CD4-positive, CD25-positive, alpha-beta regulatory T cell (primary cell): ENCODE data around the gene TTLL3. TPM values are rescaled to one million over a fixed set of nuclear protein-coding genes. Genes with fewer than 3 reads are reported as not detected.

Source experiments
- ATAC-seq, 2 donors: fragments of 150-1000 bp; cut with Tn5 transposase; one replicate each; pipeline ENCODE4 v1.10.0; 2021; ENCODE audit warnings: low read depth in 2 of 2, moderate number of reproducible peaks in 2 of 2, moderate library complexity in 1 of 2
- DNase-seq, 3 donors: peaks; one replicate each; pipeline versions ENCODE4 v3.0.0 to v3.0.0-alpha.2; 2012 to 2022; ENCODE audit warnings: mixed read lengths in 1 of 3
- H3K27ac ChIP-seq: one replicate; pipeline ENCODE4 v1.7.0; 2013; ENCODE audit warnings: mild to moderate bottlenecking, low read length; ENCODE audit not compliant: insufficient read depth, poor library complexity, severe bottlenecking
- H3K27me3 ChIP-seq: one replicate; pipeline ENCODE4 v1.7.0; 2013; ENCODE audit warnings: low read length; ENCODE audit not compliant: control insufficient read depth, insufficient read depth
- H3K36me3 ChIP-seq: one replicate; pipeline ENCODE4 v1.7.0; 2013; ENCODE audit warnings: mild to moderate bottlenecking, low read length, moderate library complexity; ENCODE audit not compliant: control insufficient read depth, insufficient read depth
- H3K4me1 ChIP-seq: 2 replicates; pipeline ENCODE4 v1.7.0; 2013; ENCODE audit warnings: mild to moderate bottlenecking, low read length; ENCODE audit not compliant: insufficient read depth, control insufficient read depth, poor library complexity, severe bottlenecking
- H3K4me3 ChIP-seq: one replicate; pipeline ENCODE4 v1.7.0; 2013; ENCODE audit warnings: low read depth, mild to moderate bottlenecking, low read length, moderate library complexity
- H3K9me3 ChIP-seq, 2 experiments: 1 replicate in 1 of 2; 2 replicates in 1 of 2; pipeline ENCODE4 v1.7.0; 2013; ENCODE audit warnings: low read length in 2 of 2, mild to moderate bottlenecking in 1 of 2, moderate library complexity in 1 of 2; ENCODE audit not compliant: control insufficient read depth in 2 of 2
- H3K27ac Mint-ChIP-seq, 3 donors: one replicate each; pipeline ENCODE4 v1.8.0; 2020 to 2022; ENCODE audit warnings: mild to moderate bottlenecking in 3 of 3, mixed read lengths in 3 of 3, moderate library complexity in 2 of 3
- H3K27me3 Mint-ChIP-seq: one replicate; pipeline ENCODE4 v1.8.0; 2022; ENCODE audit warnings: mild to moderate bottlenecking, mixed read lengths
- H3K36me3 Mint-ChIP-seq: one replicate; pipeline ENCODE4 v1.8.0; 2020; ENCODE audit warnings: mixed read lengths
- H3K4me1 Mint-ChIP-seq, 4 donors: one replicate each; pipeline ENCODE4 v1.8.0; 2020 to 2022; ENCODE audit warnings: mixed read lengths in 4 of 4, mild to moderate bottlenecking in 1 of 4
- H3K4me3 Mint-ChIP-seq, 4 donors: one replicate each; pipeline ENCODE4 v1.8.0; 2020 to 2022; ENCODE audit warnings: mild to moderate bottlenecking in 4 of 4, mixed read lengths in 4 of 4, moderate library complexity in 3 of 4
- H3K9me3 Mint-ChIP-seq, 7 donors: one replicate each; pipeline ENCODE4 v1.8.0; 2020 to 2022; ENCODE audit warnings: mixed read lengths in 7 of 7, mild to moderate bottlenecking in 3 of 7, moderate library complexity in 2 of 7
- polyA plus RNA-seq, 4 donors: library from polyadenylated mRNA; unstranded; fragments of 300-500 nt; fragmentation: Illumina TruSeq; gene quantifications; one replicate each; pipeline ENCODE4 v1.2.3, GENCODE V29; 2021
- total RNA-seq: library from RNA; stranded (reverse); gene quantifications from one replicate; pipeline ENCODE4 v1.2.3, GENCODE V29; 2022

Gene TTLL3
- total and polyA plus RNA-seq, 5 donors from 2014 or later: 2.3 to 89.9 (median 3.8) TPM

DNA sequence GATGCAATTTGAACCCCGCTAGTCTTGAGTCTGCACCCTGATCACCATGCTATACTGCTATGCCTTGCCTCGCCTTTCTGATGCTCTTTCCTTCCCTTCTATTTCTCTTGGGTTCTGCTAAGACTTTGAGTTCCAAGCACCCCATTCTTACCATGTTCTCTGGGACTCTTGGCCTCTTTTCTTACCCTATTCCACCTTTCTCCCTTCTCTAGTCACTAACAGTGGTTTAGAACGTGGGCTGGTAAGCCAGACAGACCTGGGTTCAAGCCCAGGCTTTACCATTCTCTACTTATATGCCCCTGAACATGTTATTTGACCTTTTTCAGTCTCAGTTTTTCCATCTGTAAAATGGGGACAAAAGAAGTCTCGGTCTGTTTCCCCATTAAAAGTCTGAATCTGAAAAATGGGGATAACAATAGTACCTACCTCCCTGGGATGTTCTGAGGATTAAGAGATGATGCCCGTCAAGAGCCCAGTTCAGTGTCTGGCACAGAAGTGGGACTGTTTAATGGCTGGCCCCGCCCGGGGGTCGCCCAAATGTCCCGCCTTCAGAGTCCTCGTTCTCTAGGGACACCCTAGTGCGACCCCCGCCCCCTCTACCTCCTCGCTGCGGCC lies 18.2 kb upstream of the TTLL3 start:
- H3K36me3 ChIP-seq: peaks cover 37% of the 10 kb centered on the region
- peak overlapping the region; percentile 92 to 99 (median 96) for H3K4me3 Mint-ChIP-seq
- peaks cover 47% of the 10 kb centered on the region for H3K4me1 ChIP-seq
- peak overlapping the region; percentile 96 for H3K27ac ChIP-seq
- peak overlapping the region; percentile 98 to 100 (median 99) for H3K27ac Mint-ChIP-seq
- peaks cover 29% of the 10 kb centered on the region for H3K36me3 Mint-ChIP-seq
- H3K9me3 Mint-ChIP-seq: no peaks in the 10 kb centered on the region
- no peaks in the 10 kb centered on the region for H3K27me3 ChIP-seq
- peak overlapping the region; percentile 95 for H3K4me3 ChIP-seq
- no peak for ATAC-seq
- no peak for DNase-seq
- H3K9me3 ChIP-seq: no peaks in the 10 kb centered on the region
- H3K4me1 Mint-ChIP-seq: peaks cover 24 to 69% (median 48%) of the 10 kb centered on the region in 4 donors
- H3K27me3 Mint-ChIP-seq: no peaks in the 10 kb centered on the region

DNA sequence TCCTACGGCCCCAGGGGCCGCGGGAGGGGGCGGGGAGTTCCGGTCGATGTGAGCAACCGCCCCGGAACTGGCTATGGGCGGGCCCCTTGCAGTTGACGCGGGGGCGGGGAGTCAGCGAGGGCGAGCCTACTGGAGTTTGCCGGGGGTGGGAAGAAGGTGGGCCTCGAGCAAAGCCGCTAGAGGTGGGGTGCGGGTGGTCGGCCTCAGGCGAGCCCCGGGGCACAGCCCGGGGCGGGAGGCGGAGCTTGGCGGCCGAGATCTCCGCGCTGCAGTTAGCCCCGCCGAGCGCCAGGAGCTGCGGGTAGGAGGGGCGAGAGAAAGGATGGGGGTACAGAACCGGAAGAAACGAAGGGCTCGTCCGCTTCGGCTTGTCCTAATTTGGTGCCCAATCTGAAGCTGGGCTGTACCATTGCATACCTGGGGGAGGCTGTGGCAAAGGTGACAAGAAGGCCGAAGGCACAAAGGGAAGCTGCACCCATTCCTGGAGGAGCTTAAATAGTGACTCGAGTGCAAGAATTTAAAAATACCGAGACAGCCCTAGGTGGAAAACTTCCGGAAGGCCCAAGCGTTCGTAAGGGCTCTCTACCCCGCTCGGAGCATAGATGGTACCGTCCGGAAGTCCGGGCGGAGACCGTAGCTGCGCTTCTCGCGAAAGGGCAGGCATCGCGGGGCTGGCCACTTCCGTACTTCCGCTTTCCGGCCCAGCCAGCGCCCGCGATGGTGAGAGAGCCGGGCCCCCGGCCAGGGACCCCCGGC lies 17.5 kb upstream of the TTLL3 start, which contains the start of the genes ARPC4 and TADA3:
Gene ARPC4 (plus strand): TSS at position 678 of the 756 bp plus-strand sequence. CDS start 40 bp downstream, at position 718.
Gene TADA3 (minus strand): TSS at position 69 of the 756 bp plus-strand sequence. CDS start 1,007 bp downstream, outside the sequence.
- Histone ChIP-seq H3K27me3 (no peaks in the 10 kb centered on the region), H3K4me1 (peaks cover 47% of the 10 kb centered on the region), H3K36me3 (peaks cover 38% of the 10 kb centered on the region), H3K9me3 (no peaks in the 10 kb centered on the region), H3K4me3 (peak within 1 kb of the TSS; percentile 95), H3K27ac (peak within 1 kb of the TSS; percentile 96)
- peak within 1 kb of the TSS; percentile 98 to 100 (median 99) for H3K27ac Mint-ChIP-seq
- DNase-seq (peak; percentile 85 to 97 (median 97)), ATAC-seq (peak; percentile 86 to 88)
- H3K27me3 Mint-ChIP-seq: no peaks in the 10 kb centered on the region
- H3K4me3 Mint-ChIP-seq: peak within 1 kb of the TSS; percentile 92 to 99 (median 96)
- no peaks in the 10 kb centered on the region for H3K9me3 Mint-ChIP-seq
- peaks cover 29 to 72% (median 51%) of the 10 kb centered on the region in 4 donors for H3K4me1 Mint-ChIP-seq
- peaks cover 30% of the 10 kb centered on the region for H3K36me3 Mint-ChIP-seq

DNA sequence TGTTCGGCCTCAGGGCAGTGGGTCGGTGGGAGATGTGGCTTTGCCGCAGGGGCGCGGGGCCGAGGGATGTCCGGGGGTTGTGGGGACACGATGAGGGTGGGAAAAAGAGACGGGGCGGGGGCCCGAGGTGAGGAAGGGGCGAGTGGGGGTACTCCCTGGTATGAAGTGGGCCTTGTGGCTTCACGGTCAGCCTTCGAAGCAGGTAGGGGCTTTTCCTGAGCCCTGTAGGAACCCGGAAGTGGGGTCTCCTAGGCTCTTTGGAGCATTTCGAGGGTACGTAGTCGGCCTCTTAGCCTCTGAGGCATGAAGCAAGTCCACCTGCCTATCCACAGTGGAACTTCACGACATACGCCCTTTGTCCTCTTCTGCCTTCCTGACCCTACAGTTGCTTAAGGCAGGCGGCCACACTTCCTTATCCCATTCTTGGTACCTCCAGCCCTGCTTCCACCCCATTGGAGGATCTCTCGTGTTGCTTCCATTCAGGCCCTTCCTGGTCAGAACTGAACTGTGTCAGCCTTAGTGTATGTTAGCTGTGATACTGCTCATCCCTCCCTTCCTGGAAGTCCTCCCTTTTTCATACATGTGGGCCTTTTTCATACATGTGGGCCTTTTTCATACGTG lies 16.8 kb upstream of the TTLL3 start:
- peaks cover 27% of the 10 kb centered on the region for H3K36me3 Mint-ChIP-seq
- peak in 2 of 3 donors; percentile 27 to 49 for DNase-seq
- H3K9me3 Mint-ChIP-seq: no peaks in the 10 kb centered on the region
- ATAC-seq: no peak
- no peaks in the 10 kb centered on the region for H3K27me3 ChIP-seq
- H3K27ac ChIP-seq: peak overlapping the region; percentile 96
- peaks cover 41% of the 10 kb centered on the region for H3K36me3 ChIP-seq
- H3K27ac Mint-ChIP-seq: peak overlapping the region; percentile 98 to 100 (median 99)
- no peaks in the 10 kb centered on the region for H3K9me3 ChIP-seq
- no peaks in the 10 kb centered on the region for H3K27me3 Mint-ChIP-seq
- H3K4me3 ChIP-seq: peak overlapping the region; percentile 95
- H3K4me1 Mint-ChIP-seq: peaks cover 28 to 74% (median 51%) of the 10 kb centered on the region in 4 donors
- peak overlapping the region; percentile 92 to 99 (median 96) for H3K4me3 Mint-ChIP-seq
- peaks cover 45% of the 10 kb centered on the region for H3K4me1 ChIP-seq

DNA sequence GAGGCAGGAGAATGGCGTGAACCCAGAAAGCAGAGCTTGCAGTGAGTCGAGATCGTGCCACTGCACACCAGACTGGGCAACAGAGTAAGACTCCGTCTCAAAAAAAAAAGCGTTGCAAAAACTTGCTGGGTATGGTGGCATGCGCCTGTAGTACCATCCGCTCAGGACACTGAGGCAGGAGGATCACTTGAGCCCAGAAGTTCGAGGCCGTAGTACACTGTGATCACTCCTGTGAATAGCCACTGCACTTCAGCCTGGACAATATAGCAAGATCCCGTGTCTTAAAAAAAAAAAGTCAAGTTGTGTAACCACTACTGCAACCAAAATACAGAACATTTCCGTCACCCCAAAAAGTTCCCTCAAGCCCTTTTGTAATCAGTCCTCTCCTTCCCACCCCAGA lies 15.7 kb upstream of the TTLL3 start:
- H3K27ac Mint-ChIP-seq: peak overlapping the region in 1 of 3 donors; percentile 99
- DNase-seq (no peak), ATAC-seq (no peak)
- H3K36me3 Mint-ChIP-seq: peaks cover 21% of the 10 kb centered on the region
- H3K4me1 ChIP-seq: peaks cover 45% of the 10 kb centered on the region
- H3K36me3 ChIP-seq: peaks cover 45% of the 10 kb centered on the region
- H3K27ac ChIP-seq: peak overlapping the region; percentile 96
- H3K9me3 ChIP-seq: no peaks in the 10 kb centered on the region
- peak overlapping the region; percentile 50 for H3K4me3 ChIP-seq
- no peaks in the 10 kb centered on the region for H3K27me3 ChIP-seq
- H3K4me3 Mint-ChIP-seq: peak overlapping the region; percentile 90 to 99 (median 96)
- no peaks in the 10 kb centered on the region for H3K9me3 Mint-ChIP-seq
- no peaks in the 10 kb centered on the region for H3K27me3 Mint-ChIP-seq
- peaks cover 28 to 71% (median 51%) of the 10 kb centered on the region in 4 donors for H3K4me1 Mint-ChIP-seq

DNA sequence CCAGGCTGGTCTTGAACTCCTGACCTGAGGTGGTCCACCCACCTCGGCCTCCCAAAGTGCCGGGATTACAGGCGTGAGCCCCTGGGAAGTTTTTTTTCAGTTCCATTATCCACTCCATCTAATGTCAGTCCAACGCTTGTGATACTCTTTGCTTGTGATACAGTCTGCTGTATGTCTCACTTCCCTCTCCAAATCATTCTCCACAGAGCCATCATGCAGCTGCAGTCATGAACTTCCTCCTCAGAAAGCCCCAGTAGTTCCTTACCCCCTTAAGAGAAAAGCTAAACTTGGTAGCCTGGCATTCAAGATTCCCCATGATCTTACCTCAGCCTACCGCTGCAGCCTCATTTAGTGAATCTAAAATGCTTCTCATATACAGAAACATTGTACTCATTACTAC lies 14.9 kb upstream of the TTLL3 start:
- H3K36me3 ChIP-seq: peaks cover 46% of the 10 kb centered on the region
- Mint-ChIP-seq H3K4me1 (peaks cover 24 to 70% (median 51%) of the 10 kb centered on the region in 4 donors), H3K36me3 (peaks cover 24% of the 10 kb centered on the region), H3K4me3 (peak overlapping the region; percentile 75 to 98 (median 84)), H3K27ac (peak overlapping the region in 2 of 3 donors; percentile 86 to 93), H3K9me3 (no peaks in the 10 kb centered on the region), H3K27me3 (no peaks in the 10 kb centered on the region)
- H3K27me3 ChIP-seq: no peaks in the 10 kb centered on the region
- H3K27ac ChIP-seq: no peak overlapping the region
- H3K4me3 ChIP-seq: no peak overlapping the region
- no peaks in the 10 kb centered on the region for H3K9me3 ChIP-seq
- DNase-seq (no peak), ATAC-seq (no peak)
- H3K4me1 ChIP-seq: peaks cover 44% of the 10 kb centered on the region

DNA sequence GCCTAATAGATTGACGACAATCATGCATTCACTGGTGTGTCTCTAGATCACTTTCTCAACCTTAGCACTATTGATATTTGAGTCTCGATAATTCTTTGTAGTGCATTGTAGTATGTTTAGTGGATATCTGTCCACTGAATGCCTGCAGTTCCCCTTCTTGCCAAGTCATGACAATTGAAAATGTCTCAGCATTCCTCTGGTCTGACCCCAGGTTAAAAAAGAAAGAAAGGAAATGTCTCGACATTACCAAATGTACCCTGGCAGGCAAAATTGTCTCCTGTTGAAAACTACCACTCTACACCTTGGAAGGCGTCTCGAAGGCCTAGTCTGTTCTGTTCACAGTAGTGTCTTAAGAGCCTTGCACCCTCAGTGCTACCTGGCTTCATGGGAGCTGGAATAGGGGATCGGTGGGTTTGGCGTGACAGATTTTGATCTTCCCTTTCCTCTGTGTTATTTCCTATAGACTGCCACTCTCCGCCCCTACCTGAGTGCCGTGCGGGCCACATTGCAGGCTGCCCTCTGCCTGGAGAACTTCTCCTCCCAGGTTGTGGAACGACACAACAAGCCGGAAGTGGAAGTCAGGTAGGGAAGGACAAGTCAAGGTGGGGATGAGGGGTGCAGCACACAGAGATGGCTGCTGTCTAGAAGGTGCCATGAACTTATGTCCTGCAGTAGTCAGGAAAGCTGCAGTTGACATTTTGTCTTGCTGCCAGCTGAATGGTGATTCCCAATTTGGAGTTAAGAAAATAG lies 12.7 kb upstream of the TTLL3 start:
- Histone ChIP-seq H3K27me3 (no peaks in the 10 kb centered on the region), H3K27ac (no peak overlapping the region), H3K4me1 (peaks cover 28% of the 10 kb centered on the region), H3K4me3 (no peak overlapping the region), H3K9me3 (no peaks in the 10 kb centered on the region), H3K36me3 (peaks cover 59% of the 10 kb centered on the region)
- H3K4me1 Mint-ChIP-seq: peaks cover 20 to 52% (median 37%) of the 10 kb centered on the region in 4 donors
- no peaks in the 10 kb centered on the region for H3K9me3 Mint-ChIP-seq
- ATAC-seq (no peak), DNase-seq (no peak)
- no peaks in the 10 kb centered on the region for H3K27me3 Mint-ChIP-seq
- peak overlapping the region in 2 of 4 donors; percentile 9 to 80 for H3K4me3 Mint-ChIP-seq
- H3K36me3 Mint-ChIP-seq: peaks cover 25% of the 10 kb centered on the region
- peak overlapping the region in 1 of 3 donors; percentile 83 for H3K27ac Mint-ChIP-seq

DNA sequence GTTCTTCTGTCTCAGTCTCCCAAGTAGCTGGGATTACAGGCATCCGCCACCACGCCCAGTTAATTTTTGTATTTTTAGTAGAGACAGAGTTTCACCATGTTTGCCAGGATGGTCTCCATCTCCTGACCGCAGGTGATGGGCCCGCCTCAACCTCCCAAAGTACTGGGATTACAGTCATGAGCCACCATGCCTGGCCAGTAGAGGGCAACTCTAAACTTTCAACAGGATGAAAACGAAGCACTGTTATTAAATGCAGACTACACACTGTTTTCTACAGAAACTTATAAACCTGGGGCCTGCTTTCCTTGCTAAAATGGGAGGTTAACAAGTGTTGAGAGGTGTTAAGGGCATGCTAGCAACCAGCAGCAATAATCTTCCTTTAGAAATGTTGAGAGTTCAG lies 9.5 kb upstream of the TTLL3 start:
- ATAC-seq: no peak
- Mint-ChIP-seq H3K36me3 (peaks cover 40% of the 10 kb centered on the region), H3K27ac (no peak overlapping the region)

More for the DNA sequence above, 9.5 kb upstream of the TTLL3 start:
- no peaks in the 10 kb centered on the region for H3K9me3 Mint-ChIP-seq
- DNase-seq: no peak
- H3K4me1 Mint-ChIP-seq: peaks cover 10 to 42% (median 22%) of the 10 kb centered on the region in 4 donors
- H3K27me3 Mint-ChIP-seq: no peaks in the 10 kb centered on the region
- Histone ChIP-seq H3K9me3 (no peaks in the 10 kb centered on the region), H3K27me3 (no peaks in the 10 kb centered on the region), H3K27ac (no peak overlapping the region), H3K36me3 (peaks cover 80% of the 10 kb centered on the region), H3K4me3 (no peak overlapping the region), H3K4me1 (peaks cover 5% of the 10 kb centered on the region)
- peak overlapping the region in 2 of 4 donors; percentile 21 to 41 for H3K4me3 Mint-ChIP-seq
